CD14-positive monocyte (primary cell): ENCODE measurements around the gene PVALEF. TPM values are rescaled to one million over a fixed set of nuclear protein-coding genes. Genes with fewer than 3 reads are reported as not detected.

Source experiments
- DNase-seq, 3 donors: peaks; one replicate each; pipeline ENCODE4 v3.0.0-alpha.2; 2011 to 2022
- H2AFZ ChIP-seq: 2 replicates; pipeline ENCODE4 v1.6.0; 2012; ENCODE audit warnings: mild to moderate bottlenecking, low read depth, low read length, inconsistent platforms; ENCODE audit not compliant: insufficient read depth, poor library complexity, severe bottlenecking
- H3K27ac ChIP-seq, 2 donors: 1 replicate in 1 of 2; 2 replicates in 1 of 2; pipeline ENCODE4 v1.5.1; 2012 to 2013; ENCODE audit warnings: low read length in 2 of 2, control low read depth in 1 of 2, inconsistent platforms in 1 of 2, low read depth in 1 of 2, mild to moderate bottlenecking in 1 of 2
- H3K27me3 ChIP-seq, 2 donors: one replicate each; pipeline versions ENCODE4 v1.6.0 to v1.6.1; 2011 to 2013; ENCODE audit warnings: low read length in 2 of 2; ENCODE audit not compliant: control insufficient read depth in 2 of 2, insufficient read depth in 2 of 2
- H3K36me3 ChIP-seq, 2 donors: replicated peaks in 1 of 2; 1 replicate in 1 of 2; 2 replicates in 1 of 2; pipeline versions ENCODE4 v1.5.1 to v1.6.1; 2012 to 2013; ENCODE audit warnings: low read length in 2 of 2, control low read depth in 1 of 2, inconsistent platforms in 1 of 2, mild to moderate bottlenecking in 1 of 2; ENCODE audit not compliant: insufficient read depth in 2 of 2, control insufficient read depth in 1 of 2
- H3K4me1 ChIP-seq, 2 donors: 1 replicate in 1 of 2; 2 replicates in 1 of 2; pipeline versions ENCODE4 v1.5.1 to v1.6.1; 2012 to 2013; ENCODE audit warnings: low read length in 2 of 2, control low read depth in 1 of 2, inconsistent platforms in 1 of 2, mild to moderate bottlenecking in 1 of 2, moderate library complexity in 1 of 2; ENCODE audit not compliant: insufficient read depth in 2 of 2, control insufficient read depth in 1 of 2
- H3K4me2 ChIP-seq: replicated peaks from 2 replicates; pipeline ENCODE3; 2012; ENCODE audit warnings: low read length, moderate library complexity, mild to moderate bottlenecking; ENCODE audit not compliant: poor library complexity, severe bottlenecking; ENCODE audit errors: extremely low read depth
- H3K4me3 ChIP-seq, 3 experiments: fragments of 200-600 bp in 1 of 3; sonication (generic) in 1 of 3; replicated peaks in 1 of 3; 1 replicate in 2 of 3; 2 replicates in 1 of 3; pipeline ENCODE4 v1.5.1; 2011 to 2013; ENCODE audit warnings: low read length in 3 of 3, mild to moderate bottlenecking in 3 of 3, control low read depth in 2 of 3, low read depth in 2 of 3, inconsistent platforms in 1 of 3, moderate library complexity in 1 of 3
- H3K79me2 ChIP-seq: 2 replicates; pipeline ENCODE4 v1.6.0; 2012; ENCODE audit warnings: mild to moderate bottlenecking, control low read depth, inconsistent platforms, low read length, moderate library complexity; ENCODE audit not compliant: insufficient read depth
- H3K9ac ChIP-seq: 2 replicates; pipeline ENCODE4 v1.6.0; 2017; ENCODE audit warnings: low read length, mild to moderate bottlenecking; ENCODE audit not compliant: insufficient read depth, poor library complexity, severe bottlenecking
- H3K9me3 ChIP-seq, 2 donors: replicated peaks in 1 of 2; 1 replicate in 1 of 2; 2 replicates in 1 of 2; pipeline versions ENCODE4 v1.5.1 to v1.6.1; 2012 to 2013; ENCODE audit warnings: low read length in 2 of 2, control low read depth in 1 of 2; ENCODE audit not compliant: control insufficient read depth in 1 of 2, insufficient read depth in 1 of 2
- H4K20me1 ChIP-seq: 2 replicates; pipeline ENCODE4 v1.6.0; 2012; ENCODE audit warnings: mild to moderate bottlenecking, low read length, control low read depth, moderate library complexity; ENCODE audit not compliant: insufficient read depth
- H3K27ac Mint-ChIP-seq, 7 donors: one replicate each; pipeline ENCODE4 v1.8.0; 2020; ENCODE audit warnings: mild to moderate bottlenecking in 7 of 7, mixed read lengths in 7 of 7, moderate library complexity in 6 of 7, inconsistent platforms in 2 of 7
- H3K27me3 Mint-ChIP-seq, 3 donors: one replicate each; pipeline ENCODE4 v1.8.0; 2021 to 2022; ENCODE audit warnings: low read depth in 3 of 3, mild to moderate bottlenecking in 3 of 3, mixed read lengths in 3 of 3, moderate library complexity in 3 of 3, inconsistent platforms in 1 of 3
- H3K36me3 Mint-ChIP-seq, 2 donors: one replicate each; pipeline ENCODE4 v1.8.0; 2020; ENCODE audit warnings: mixed read lengths in 2 of 2, inconsistent platforms in 1 of 2, mild to moderate bottlenecking in 1 of 2
- H3K4me1 Mint-ChIP-seq: one replicate; pipeline ENCODE4 v1.8.0; 2020; ENCODE audit warnings: mild to moderate bottlenecking, mixed read lengths
- H3K4me3 Mint-ChIP-seq, 2 donors: one replicate each; pipeline ENCODE4 v1.8.0; 2020; ENCODE audit warnings: mild to moderate bottlenecking in 2 of 2, mixed read lengths in 2 of 2, moderate library complexity in 1 of 2
- H3K9me3 Mint-ChIP-seq, 7 donors: one replicate each; pipeline ENCODE4 v1.8.0; 2020 to 2022; ENCODE audit warnings: mixed read lengths in 7 of 7, mild to moderate bottlenecking in 6 of 7, moderate library complexity in 6 of 7, inconsistent platforms in 2 of 7
- WGBS: methylation state at CpG from one replicate; pipeline ENCODE4 v1.1.5; 2013; ENCODE audit warnings: missing lambda C conversion rate; ENCODE audit not compliant: insufficient coverage; 5-methylcytosine and 5-hydroxymethylcytosine counted together
- intact Hi-C, 2 donors: fragments of 100-400 bp; cut with micrococcal nuclease; formaldehyde crosslinking; loops; one replicate each; pipeline versions ENCODE4 v1.15.0 to v1.15.1; 2023
- polyA plus RNA-seq, 3 donors: library from polyadenylated mRNA; depleted of rRNA in 1 of 3; unstranded in 2 of 3; stranded (reverse) in 1 of 3; fragments of 300-500 nt in 2 of 3; fragments of >200 nt in 1 of 3; fragmentation: Illumina TruSeq in 2 of 3; gene quantifications; 1 replicate in 2 of 3; 2 replicates in 1 of 3; pipeline ENCODE4 v1.2.3, GENCODE V29; 2012 to 2021
- TF ChIP-seq, protein P1 (sequence below): fragments of 200-600 bp; IDR thresholded peaks from one replicate; pipeline ENCODE4 v1.8.0; 2022; ENCODE audit warnings: antibody characterized with exemption, mild to moderate bottlenecking

PVALEF gene
- polyA plus RNA-seq, 3 donors, result not detected

DNA sequence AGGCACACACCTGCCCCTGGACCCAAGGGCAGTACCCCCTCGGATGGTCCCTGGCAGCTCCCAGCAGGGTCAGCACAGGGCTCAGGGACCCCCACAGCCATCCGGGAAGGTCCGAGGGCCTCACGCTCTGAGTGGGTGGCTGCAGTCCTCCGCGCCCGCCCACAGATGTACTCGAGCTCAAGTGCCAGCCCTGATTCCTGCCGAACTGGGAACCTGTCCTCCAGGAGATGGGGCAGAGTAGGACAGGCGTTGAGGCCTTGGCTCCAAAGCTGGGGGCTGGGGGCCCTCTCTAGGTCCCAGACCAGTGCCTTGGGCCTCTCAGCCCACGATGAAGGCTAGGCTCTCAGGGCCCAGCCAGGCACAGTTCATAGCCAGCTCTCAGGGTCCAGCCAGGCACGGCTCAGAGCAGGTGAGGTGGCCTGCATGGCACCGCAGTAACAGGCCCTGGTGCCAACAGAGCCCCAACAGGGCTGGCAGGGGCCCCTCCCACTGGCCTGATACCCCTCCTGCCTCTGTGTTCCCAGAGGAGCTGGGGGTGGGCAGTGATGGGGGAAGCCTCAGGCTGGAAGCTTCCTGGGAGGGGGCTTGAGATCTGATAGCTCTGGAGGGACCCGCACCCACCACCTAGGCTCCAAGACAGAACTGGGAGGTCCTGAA, 35.5 kb upstream of the PVALEF start:
- Histone ChIP-seq H2AFZ (no peak overlapping the region), H3K9ac (no peak overlapping the region), H3K36me3 (peaks cover 0 to 7% of the 10 kb centered on the region in 2 donors), H3K79me2 (no peaks in the 10 kb centered on the region), H3K27me3 (no peaks in the 10 kb centered on the region), H3K4me2 (no peak overlapping the region), H3K9me3 (no peaks in the 10 kb centered on the region), H4K20me1 (peaks cover 52% of the 10 kb centered on the region), H3K27ac (no peak overlapping the region), H3K4me3 (no peak overlapping the region), H3K4me1 (no peaks in the 10 kb centered on the region)
- Mint-ChIP-seq H3K9me3 (no peaks in the 10 kb centered on the region), H3K27ac (no peak overlapping the region), H3K27me3 (peaks cover 0 to 7% (median 0%) of the 10 kb centered on the region in 3 donors), H3K4me1 (no peaks in the 10 kb centered on the region), H3K4me3 (no peak overlapping the region), H3K36me3 (peaks cover 0 to 6% of the 10 kb centered on the region in 2 donors)
- intact Hi-C loops, result no loop called here
- no peak for DNase-seq
- WGBS, result 92% methylated on average over 13 of the region's 14 CpGs
- TF ChIP-seq, protein P1, sequence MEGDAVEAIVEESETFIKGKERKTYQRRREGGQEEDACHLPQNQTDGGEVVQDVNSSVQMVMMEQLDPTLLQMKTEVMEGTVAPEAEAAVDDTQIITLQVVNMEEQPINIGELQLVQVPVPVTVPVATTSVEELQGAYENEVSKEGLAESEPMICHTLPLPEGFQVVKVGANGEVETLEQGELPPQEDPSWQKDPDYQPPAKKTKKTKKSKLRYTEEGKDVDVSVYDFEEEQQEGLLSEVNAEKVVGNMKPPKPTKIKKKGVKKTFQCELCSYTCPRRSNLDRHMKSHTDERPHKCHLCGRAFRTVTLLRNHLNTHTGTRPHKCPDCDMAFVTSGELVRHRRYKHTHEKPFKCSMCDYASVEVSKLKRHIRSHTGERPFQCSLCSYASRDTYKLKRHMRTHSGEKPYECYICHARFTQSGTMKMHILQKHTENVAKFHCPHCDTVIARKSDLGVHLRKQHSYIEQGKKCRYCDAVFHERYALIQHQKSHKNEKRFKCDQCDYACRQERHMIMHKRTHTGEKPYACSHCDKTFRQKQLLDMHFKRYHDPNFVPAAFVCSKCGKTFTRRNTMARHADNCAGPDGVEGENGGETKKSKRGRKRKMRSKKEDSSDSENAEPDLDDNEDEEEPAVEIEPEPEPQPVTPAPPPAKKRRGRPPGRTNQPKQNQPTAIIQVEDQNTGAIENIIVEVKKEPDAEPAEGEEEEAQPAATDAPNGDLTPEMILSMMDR, result no peak

DNA sequence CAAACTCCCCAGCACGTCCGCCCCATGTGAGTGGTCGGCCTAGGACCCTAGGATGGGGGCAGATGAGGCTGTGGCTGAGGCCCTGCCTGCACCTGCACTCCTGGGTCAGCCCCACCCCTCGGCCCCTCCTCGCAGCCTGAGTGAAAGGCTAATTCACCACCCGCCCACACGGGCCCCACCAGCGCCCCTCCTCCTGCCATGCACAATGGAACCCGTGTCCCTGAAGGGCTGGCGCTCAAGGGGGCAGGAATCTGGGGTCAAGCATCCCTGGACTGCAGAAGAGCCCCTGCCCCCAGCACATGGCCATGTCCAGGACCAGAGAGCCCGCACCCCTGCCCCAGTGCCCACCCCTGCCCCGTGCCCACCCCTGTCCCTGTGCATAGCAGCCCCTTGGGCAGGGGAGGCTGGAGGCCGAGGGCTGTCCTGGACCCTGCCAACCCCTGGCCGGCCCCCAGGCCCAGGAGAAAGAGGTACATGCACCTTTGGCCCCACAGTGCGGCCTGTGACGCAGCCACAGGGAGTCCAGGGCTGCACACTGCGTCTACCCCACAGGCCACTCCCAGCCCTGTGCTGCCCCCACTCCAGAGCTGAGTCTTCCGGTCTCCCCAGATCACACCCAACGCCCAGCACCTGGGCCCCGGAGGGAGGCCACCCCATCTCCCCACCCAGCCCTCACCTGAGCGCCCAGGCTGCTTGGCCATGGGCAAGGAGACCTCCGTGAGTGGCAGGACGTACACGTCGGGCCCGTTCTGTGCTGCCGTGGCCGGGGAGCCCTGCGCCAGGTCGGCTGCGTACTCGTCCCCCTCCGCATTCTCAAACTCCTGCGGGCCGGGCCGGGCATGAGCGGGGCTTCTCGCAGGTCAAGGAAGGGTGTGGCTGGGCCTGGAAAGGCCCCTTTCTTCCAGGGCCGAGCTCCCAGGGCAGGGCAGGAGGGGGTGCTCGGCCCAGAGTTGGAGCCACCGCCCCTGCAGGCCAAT, 34.6 kb upstream of the PVALEF start:
- Histone ChIP-seq H3K4me3 (no peak overlapping the region), H3K9ac (no peak overlapping the region), H3K4me1 (no peaks in the 10 kb centered on the region), H3K36me3 (peaks cover 0 to 7% of the 10 kb centered on the region in 2 donors), H3K27ac (no peak overlapping the region), H2AFZ (no peak overlapping the region), H3K27me3 (no peaks in the 10 kb centered on the region), H3K79me2 (no peaks in the 10 kb centered on the region), H3K9me3 (no peaks in the 10 kb centered on the region), H3K4me2 (no peak overlapping the region), H4K20me1 (peaks cover 60% of the 10 kb centered on the region)
- no peaks in the 10 kb centered on the region for H3K4me1 Mint-ChIP-seq
- H3K36me3 Mint-ChIP-seq, result peaks cover 0 to 6% of the 10 kb centered on the region in 2 donors
- no peaks in the 10 kb centered on the region for H3K9me3 Mint-ChIP-seq
- DNase-seq, result no peak
- no peak overlapping the region for H3K4me3 Mint-ChIP-seq
- H3K27ac Mint-ChIP-seq, result no peak overlapping the region
- WGBS, result 97% methylated on average over 31 of the region's 41 CpGs
- peaks cover 0 to 8% (median 2%) of the 10 kb centered on the region in 3 donors for H3K27me3 Mint-ChIP-seq
- intact Hi-C loops, result no loop called here
- TF ChIP-seq, protein P1, result no peak
